Ishikawa (cell line): ENCODE data around the gene CDK5.
"Not testable (repeated sequence)": the region's sequence is repeated elsewhere in the genome, so short reads cannot be mapped to it uniquely, and the experiment has no call there.

ENCODE experiments used
- CEBPB ChIP-seq: IDR thresholded peaks from 2 replicates; pipeline ENCODE4 v1.6.1; 2012
- EP300 ChIP-seq: IDR thresholded peaks from 2 replicates; pipeline ENCODE4 v1.6.1; 2012; ENCODE audit warnings: borderline replicate concordance
- RAD21 ChIP-seq: IDR thresholded peaks from 2 replicates; pipeline ENCODE4 v1.6.1; 2012; ENCODE audit warnings: low read depth
- TAF1 ChIP-seq: IDR thresholded peaks from 2 replicates; pipeline ENCODE4 v1.6.1; 2012; ENCODE audit warnings: low read depth, mild to moderate bottlenecking
- TF ChIP-seq, protein P1 (sequence below): IDR thresholded peaks from 2 replicates; pipeline ENCODE4 v1.6.1; 2012; ENCODE audit warnings: low read depth, mild to moderate bottlenecking
- TF ChIP-seq, protein P2 (sequence below): IDR thresholded peaks from 2 replicates; pipeline ENCODE4 v1.6.1; 2012

DNA sequence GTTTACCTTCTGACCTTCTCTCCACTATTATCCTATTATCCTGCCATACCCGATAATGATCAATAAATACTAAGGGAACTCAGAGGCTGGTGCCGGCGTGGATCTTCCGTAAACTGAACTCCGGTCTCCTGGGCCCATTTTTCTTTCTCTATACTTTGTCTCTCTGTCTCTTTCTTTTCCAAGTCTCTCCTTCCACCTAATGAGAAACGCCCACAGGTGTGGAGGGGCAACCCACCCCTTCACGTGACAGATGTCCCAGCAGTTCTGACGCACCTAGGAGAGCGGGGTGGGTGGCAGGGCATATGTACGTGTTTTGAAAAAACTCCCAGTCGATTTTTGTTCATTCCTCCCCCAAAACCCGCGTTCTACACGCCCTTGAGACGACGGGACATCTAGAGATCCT is 30.0 kb downstream of the CDK5 start:
- TF ChIP-seq RAD21, TAF1, CEBPB, EP300: not testable (repeated sequence)
- TF ChIP-seq, protein P1, sequence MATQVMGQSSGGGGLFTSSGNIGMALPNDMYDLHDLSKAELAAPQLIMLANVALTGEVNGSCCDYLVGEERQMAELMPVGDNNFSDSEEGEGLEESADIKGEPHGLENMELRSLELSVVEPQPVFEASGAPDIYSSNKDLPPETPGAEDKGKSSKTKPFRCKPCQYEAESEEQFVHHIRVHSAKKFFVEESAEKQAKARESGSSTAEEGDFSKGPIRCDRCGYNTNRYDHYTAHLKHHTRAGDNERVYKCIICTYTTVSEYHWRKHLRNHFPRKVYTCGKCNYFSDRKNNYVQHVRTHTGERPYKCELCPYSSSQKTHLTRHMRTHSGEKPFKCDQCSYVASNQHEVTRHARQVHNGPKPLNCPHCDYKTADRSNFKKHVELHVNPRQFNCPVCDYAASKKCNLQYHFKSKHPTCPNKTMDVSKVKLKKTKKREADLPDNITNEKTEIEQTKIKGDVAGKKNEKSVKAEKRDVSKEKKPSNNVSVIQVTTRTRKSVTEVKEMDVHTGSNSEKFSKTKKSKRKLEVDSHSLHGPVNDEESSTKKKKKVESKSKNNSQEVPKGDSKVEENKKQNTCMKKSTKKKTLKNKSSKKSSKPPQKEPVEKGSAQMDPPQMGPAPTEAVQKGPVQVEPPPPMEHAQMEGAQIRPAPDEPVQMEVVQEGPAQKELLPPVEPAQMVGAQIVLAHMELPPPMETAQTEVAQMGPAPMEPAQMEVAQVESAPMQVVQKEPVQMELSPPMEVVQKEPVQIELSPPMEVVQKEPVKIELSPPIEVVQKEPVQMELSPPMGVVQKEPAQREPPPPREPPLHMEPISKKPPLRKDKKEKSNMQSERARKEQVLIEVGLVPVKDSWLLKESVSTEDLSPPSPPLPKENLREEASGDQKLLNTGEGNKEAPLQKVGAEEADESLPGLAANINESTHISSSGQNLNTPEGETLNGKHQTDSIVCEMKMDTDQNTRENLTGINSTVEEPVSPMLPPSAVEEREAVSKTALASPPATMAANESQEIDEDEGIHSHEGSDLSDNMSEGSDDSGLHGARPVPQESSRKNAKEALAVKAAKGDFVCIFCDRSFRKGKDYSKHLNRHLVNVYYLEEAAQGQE = not testable (repeated sequence)
- TF ChIP-seq, protein P2, sequence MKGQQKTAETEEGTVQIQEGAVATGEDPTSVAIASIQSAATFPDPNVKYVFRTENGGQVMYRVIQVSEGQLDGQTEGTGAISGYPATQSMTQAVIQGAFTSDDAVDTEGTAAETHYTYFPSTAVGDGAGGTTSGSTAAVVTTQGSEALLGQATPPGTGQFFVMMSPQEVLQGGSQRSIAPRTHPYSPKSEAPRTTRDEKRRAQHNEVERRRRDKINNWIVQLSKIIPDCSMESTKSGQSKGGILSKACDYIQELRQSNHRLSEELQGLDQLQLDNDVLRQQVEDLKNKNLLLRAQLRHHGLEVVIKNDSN = peak; percentile 81
